Hepatocyte (in vitro differentiated cells): ENCODE results near the gene SCAMP2. TPM values are rescaled to one million over a fixed set of nuclear protein-coding genes. Genes with fewer than 3 reads are reported as not detected.

ENCODE experiments used
- DNase-seq: peaks from one replicate; pipeline ENCODE4 v3.0.0-alpha.2; 2016; ENCODE audit warnings: low spot score
- H2AFZ ChIP-seq: fragments of 200-600 bp; sonication (generic); 2 replicates; pipeline ENCODE4 v1.6.0; 2016; ENCODE audit warnings: antibody characterized with exemption, mild to moderate bottlenecking
- H3K27ac ChIP-seq: fragments of 200-600 bp; sonication (generic); 2 replicates; pipeline ENCODE4 v1.5.1; 2016; ENCODE audit warnings: mild to moderate bottlenecking
- H3K27me3 ChIP-seq: fragments of 200-600 bp; sonication (generic); 2 replicates; pipeline ENCODE4 v1.6.1; 2016
- H3K36me3 ChIP-seq: fragments of 200-600 bp; sonication (generic); replicated peaks from 2 replicates; pipeline ENCODE4 v1.5.1; 2016; ENCODE audit warnings: low read depth; ENCODE audit not compliant: insufficient read depth
- H3K4me1 ChIP-seq: fragments of 200-600 bp; sonication (generic); 2 replicates; pipeline ENCODE4 v1.5.1; 2016; ENCODE audit warnings: mild to moderate bottlenecking, moderate library complexity; ENCODE audit not compliant: insufficient read depth
- H3K4me2 ChIP-seq: fragments of 200-600 bp; sonication (generic); 2 replicates; pipeline ENCODE4 v1.6.0; 2016
- H3K4me3 ChIP-seq: fragments of 200-600 bp; sonication (generic); 2 replicates; pipeline ENCODE4 v1.5.1; 2016; ENCODE audit warnings: mild to moderate bottlenecking
- H3K79me2 ChIP-seq: fragments of 200-600 bp; sonication (generic); 2 replicates; pipeline ENCODE4 v1.6.0; 2017; ENCODE audit warnings: mild to moderate bottlenecking
- H3K9me2 ChIP-seq: fragments of 200-600 bp; sonication (generic); replicated peaks from 2 replicates; pipeline ENCODE4 v1.6.0; 2017; ENCODE audit warnings: mild to moderate bottlenecking; ENCODE audit not compliant: insufficient read depth
- H3K9me3 ChIP-seq: fragments of 200-600 bp; sonication (generic); 2 replicates; pipeline ENCODE4 v1.5.1; 2016; ENCODE audit warnings: low read depth, mild to moderate bottlenecking
- H4K20me1 ChIP-seq: fragments of 200-600 bp; sonication (generic); 2 replicates; pipeline ENCODE4 v1.6.0; 2016; ENCODE audit warnings: mild to moderate bottlenecking; ENCODE audit not compliant: insufficient read depth, poor library complexity, severe bottlenecking
- EZH2 ChIP-seq: fragments of 200-600 bp; sonication (generic); IDR thresholded peaks from 2 replicates; pipeline ENCODE4 v1.6.1; 2016; ENCODE audit warnings: antibody characterized with exemption, mild to moderate bottlenecking, borderline replicate concordance
- EZH2phosphoT487 ChIP-seq: fragments of 200-600 bp; sonication (generic); IDR thresholded peaks from one replicate; pipeline ENCODE4 v1.6.1; 2018; ENCODE audit warnings: antibody characterized with exemption, mild to moderate bottlenecking, low read depth, moderate library complexity; ENCODE audit not compliant: unreplicated experiment, severe bottlenecking
- WGBS: methylation state at CpG from one replicate; pipeline ENCODE4 v1.1.6; 2016; ENCODE audit warnings: low lambda C conversion rate; ENCODE audit errors: missing lambda C conversion rate; 5-methylcytosine and 5-hydroxymethylcytosine counted together
- microRNA-seq: library from miRNA; unstranded; fragments of <30 nt; microRNA quantifications from one replicate; pipeline ENCODE4, GENCODE V29; 2017
- polyA plus RNA-seq: library from polyadenylated mRNA; unstranded; fragments of >200 nt; fragmentation: Nextera tagmentation; extraction: Ambion mirVana; gene quantifications from 2 replicates; pipeline ENCODE4 v1.2.1, GENCODE V29; 2016
- small RNA-seq: library from RNA; depleted of rRNA; stranded (forward); fragments of <200 nt; gene quantifications from one replicate; pipeline ENCODE3, GENCODE V24; 2014
- total RNA-seq: library from RNA; depleted of rRNA; stranded (reverse); fragments of >200 nt; gene quantifications from 2 replicates; pipeline ENCODE4 v1.2.3, GENCODE V29; 2014
- TF ChIP-seq, protein P1 (sequence below): fragments of 200-600 bp; sonication (generic); IDR thresholded peaks from 2 replicates; pipeline ENCODE4 v1.5.1; 2016; ENCODE audit warnings: antibody characterized with exemption, mild to moderate bottlenecking; ENCODE audit not compliant: poor library complexity

SCAMP2 gene
- total and polyA plus RNA-seq, 2 experiments from 2014 or later = 64.0 to 130 TPM

DNA sequence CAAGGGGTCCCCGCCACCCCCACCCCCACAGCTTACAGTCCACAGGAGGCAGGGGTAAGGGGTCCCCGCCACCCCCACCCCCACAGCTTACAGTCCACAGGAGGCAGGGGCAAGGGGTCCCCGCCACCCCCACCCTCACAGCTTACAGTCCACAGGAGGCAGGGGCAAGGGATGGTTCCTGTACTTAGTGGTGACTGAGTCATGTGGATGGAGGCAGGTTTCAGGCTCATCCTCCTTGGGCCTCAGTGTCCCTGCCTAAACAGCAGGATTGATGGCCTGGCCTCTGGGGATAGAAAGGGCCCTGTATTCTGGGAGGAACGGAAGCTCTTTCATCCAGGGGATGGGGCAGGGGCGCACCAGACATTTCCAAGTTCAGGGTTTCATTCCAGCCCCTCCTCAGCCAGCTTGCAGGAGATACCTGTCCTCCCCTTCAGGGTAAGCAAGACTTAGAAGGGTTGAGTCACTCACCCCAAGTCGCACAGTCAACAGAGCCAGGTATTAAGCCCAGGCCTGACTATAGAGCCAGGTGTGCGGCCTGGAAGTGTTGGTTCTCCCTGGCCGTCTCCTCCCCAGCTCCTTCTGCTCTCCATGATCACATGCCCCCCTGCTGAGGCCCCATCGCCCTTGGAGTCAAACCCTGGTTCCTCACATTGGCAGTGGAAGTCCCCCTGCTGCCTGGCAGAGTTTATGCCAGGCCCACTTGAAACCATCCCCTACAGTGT is 78.8 kb downstream of the SCAMP2 start:
- Histone ChIP-seq H3K4me3 (no peak overlapping the region), H4K20me1 (peaks cover 53% of the 10 kb centered on the region), H3K4me2 (no peak overlapping the region), H3K27ac (no peak overlapping the region), H3K4me1 (peaks cover 12% of the 10 kb centered on the region), H3K79me2 (peaks cover 67% of the 10 kb centered on the region), H3K9me3 (no peaks in the 10 kb centered on the region), H3K9me2 (no peaks in the 10 kb centered on the region), H3K36me3 (no peaks in the 10 kb centered on the region), H3K27me3 (no peaks in the 10 kb centered on the region), H2AFZ (no peak overlapping the region)
- TF ChIP-seq EZH2 = no peak
- no peak for TF ChIP-seq EZH2phosphoT487
- TF ChIP-seq, protein P1, sequence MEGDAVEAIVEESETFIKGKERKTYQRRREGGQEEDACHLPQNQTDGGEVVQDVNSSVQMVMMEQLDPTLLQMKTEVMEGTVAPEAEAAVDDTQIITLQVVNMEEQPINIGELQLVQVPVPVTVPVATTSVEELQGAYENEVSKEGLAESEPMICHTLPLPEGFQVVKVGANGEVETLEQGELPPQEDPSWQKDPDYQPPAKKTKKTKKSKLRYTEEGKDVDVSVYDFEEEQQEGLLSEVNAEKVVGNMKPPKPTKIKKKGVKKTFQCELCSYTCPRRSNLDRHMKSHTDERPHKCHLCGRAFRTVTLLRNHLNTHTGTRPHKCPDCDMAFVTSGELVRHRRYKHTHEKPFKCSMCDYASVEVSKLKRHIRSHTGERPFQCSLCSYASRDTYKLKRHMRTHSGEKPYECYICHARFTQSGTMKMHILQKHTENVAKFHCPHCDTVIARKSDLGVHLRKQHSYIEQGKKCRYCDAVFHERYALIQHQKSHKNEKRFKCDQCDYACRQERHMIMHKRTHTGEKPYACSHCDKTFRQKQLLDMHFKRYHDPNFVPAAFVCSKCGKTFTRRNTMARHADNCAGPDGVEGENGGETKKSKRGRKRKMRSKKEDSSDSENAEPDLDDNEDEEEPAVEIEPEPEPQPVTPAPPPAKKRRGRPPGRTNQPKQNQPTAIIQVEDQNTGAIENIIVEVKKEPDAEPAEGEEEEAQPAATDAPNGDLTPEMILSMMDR = no peak
- 81% methylated on average over 6 of the region's 9 CpGs for WGBS
- DNase-seq = no peak

Small RNA genes lying within 50 kb of the gene (microRNA-seq; reads per million reads assigned to microRNA genes)
- not detected for gene MIR6882

Small RNA genes lying within 50 kb of the gene (small RNA-seq; reads per million reads assigned to genes)
- gene CPLX3 = not detected
- gene MIR6882 = 0.12 reads per million

Other genes with a start within 250 kb of the SCAMP2 start
- gene EDC3, start 177.3 kb downstream of the SCAMP2 start, total RNA-seq = 11.5 and 15.0 TPM in 2 replicates
- gene EDC3, start 177.3 kb downstream of the SCAMP2 start, polyA plus RNA-seq = 21.1 and 31.4 TPM in 2 replicates
- 17.0 and 23.5 TPM in 2 replicates for gene CYP1A1, start 147.8 kb downstream of the SCAMP2 start, total RNA-seq
- 19.1 and 22.6 TPM in 2 replicates for gene CYP1A1, start 147.8 kb downstream of the SCAMP2 start, polyA plus RNA-seq
- 0.40 TPM in 1 of 2 replicates, not detected in the other for gene CYP1A2, start 124.5 kb downstream of the SCAMP2 start, total RNA-seq
- 0.17 TPM in 1 of 2 replicates, not detected in the other for gene CYP1A2, start 124.5 kb downstream of the SCAMP2 start, polyA plus RNA-seq
- gene CSK, start 91.3 kb downstream of the SCAMP2 start, total RNA-seq = 15.8 and 16.9 TPM in 2 replicates
- gene CSK, start 91.3 kb downstream of the SCAMP2 start, polyA plus RNA-seq = 19.1 and 21.8 TPM in 2 replicates
- gene LMAN1L, start 60.5 kb downstream of the SCAMP2 start, total RNA-seq = not detected in 2 replicates
- not detected in 2 replicates for gene LMAN1L, start 60.5 kb downstream of the SCAMP2 start, polyA plus RNA-seq
- not detected in 2 replicates for gene CPLX3, start 46.7 kb downstream of the SCAMP2 start, total RNA-seq
- gene CPLX3, start 46.7 kb downstream of the SCAMP2 start, polyA plus RNA-seq = 0.10 TPM in 1 of 2 replicates, not detected in the other
- gene ULK3, start 30.2 kb downstream of the SCAMP2 start, total RNA-seq = 37.6 and 40.4 TPM in 2 replicates
- gene ULK3, start 30.2 kb downstream of the SCAMP2 start, polyA plus RNA-seq = 45.7 and 46.3 TPM in 2 replicates
- 41.1 and 43.8 TPM in 2 replicates for gene MPI, start 16.7 kb upstream of the SCAMP2 start, total RNA-seq
- 32.6 and 32.8 TPM in 2 replicates for gene MPI, start 16.7 kb upstream of the SCAMP2 start, polyA plus RNA-seq
- gene FAM219B, start 33.5 kb upstream of the SCAMP2 start, total RNA-seq = 36.9 and 45.9 TPM in 2 replicates
- 34.5 and 35.9 TPM in 2 replicates for gene FAM219B, start 33.5 kb upstream of the SCAMP2 start, polyA plus RNA-seq
- gene COX5A, start 64.7 kb upstream of the SCAMP2 start, total RNA-seq = 151 and 197 TPM in 2 replicates
- 404 and 449 TPM in 2 replicates for gene COX5A, start 64.7 kb upstream of the SCAMP2 start, polyA plus RNA-seq
- gene RPP25, start 83.4 kb upstream of the SCAMP2 start, total RNA-seq = 22.7 and 23.4 TPM in 2 replicates
- 60.4 and 65.6 TPM in 2 replicates for gene RPP25, start 83.4 kb upstream of the SCAMP2 start, polyA plus RNA-seq
- gene SCAMP5, start 122.2 kb upstream of the SCAMP2 start, total RNA-seq = 17.8 and 18.8 TPM in 2 replicates
- 7.8 and 10.6 TPM in 2 replicates for gene SCAMP5, start 122.2 kb upstream of the SCAMP2 start, polyA plus RNA-seq
- 16.4 and 20.8 TPM in 2 replicates for gene PPCDC, start 150.2 kb upstream of the SCAMP2 start, total RNA-seq
- 17.8 and 21.1 TPM in 2 replicates for gene PPCDC, start 150.2 kb upstream of the SCAMP2 start, polyA plus RNA-seq